Right lobe of liver (tissue), 4 donors: ENCODE data around the gene NEK1.

ENCODE experiments used
- POLR2A ChIP-seq: fragments of 450-650 bp; IDR thresholded peaks from one replicate; pipeline ENCODE4 v1.6.1; 2017; ENCODE audit warnings: antibody characterized with exemption, mild to moderate bottlenecking
- TF ChIP-seq, protein P1 (sequence below), 4 donors: fragments of 200-600 bp in 3 of 4; fragments of 450-650 bp in 1 of 4; IDR thresholded peaks; one replicate each; pipeline versions ENCODE4 v1.5.1 to v1.8.0; 2016 to 2022; ENCODE audit warnings: antibody characterized with exemption in 4 of 4, mild to moderate bottlenecking in 2 of 4
- donor health status: DM: no; HTN: no; CAD: no.
- donor health status: DM: no; HTN: no; CAD: no.
- donor health status: DM: no; HTN: yes; CAD: no.

DNA sequence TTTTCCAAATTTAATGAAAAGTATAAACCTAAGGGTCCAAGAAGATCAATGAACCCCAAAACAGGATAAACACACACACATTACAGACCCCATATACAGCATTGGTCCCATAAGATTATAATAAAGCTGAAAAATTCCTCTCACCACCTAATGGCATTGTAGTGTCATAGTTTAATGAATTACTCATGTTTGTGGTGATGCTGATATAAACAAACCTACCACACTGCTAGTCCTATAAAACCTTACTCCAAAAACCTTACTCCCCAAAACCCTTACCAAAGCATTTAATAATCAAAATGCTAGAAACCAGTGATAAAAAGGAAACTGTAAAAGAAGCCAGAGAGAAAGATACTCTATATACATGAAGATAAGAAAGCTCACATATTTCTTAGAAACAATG, 193.5 kb downstream of the NEK1 start:
- TF ChIP-seq, protein P1, sequence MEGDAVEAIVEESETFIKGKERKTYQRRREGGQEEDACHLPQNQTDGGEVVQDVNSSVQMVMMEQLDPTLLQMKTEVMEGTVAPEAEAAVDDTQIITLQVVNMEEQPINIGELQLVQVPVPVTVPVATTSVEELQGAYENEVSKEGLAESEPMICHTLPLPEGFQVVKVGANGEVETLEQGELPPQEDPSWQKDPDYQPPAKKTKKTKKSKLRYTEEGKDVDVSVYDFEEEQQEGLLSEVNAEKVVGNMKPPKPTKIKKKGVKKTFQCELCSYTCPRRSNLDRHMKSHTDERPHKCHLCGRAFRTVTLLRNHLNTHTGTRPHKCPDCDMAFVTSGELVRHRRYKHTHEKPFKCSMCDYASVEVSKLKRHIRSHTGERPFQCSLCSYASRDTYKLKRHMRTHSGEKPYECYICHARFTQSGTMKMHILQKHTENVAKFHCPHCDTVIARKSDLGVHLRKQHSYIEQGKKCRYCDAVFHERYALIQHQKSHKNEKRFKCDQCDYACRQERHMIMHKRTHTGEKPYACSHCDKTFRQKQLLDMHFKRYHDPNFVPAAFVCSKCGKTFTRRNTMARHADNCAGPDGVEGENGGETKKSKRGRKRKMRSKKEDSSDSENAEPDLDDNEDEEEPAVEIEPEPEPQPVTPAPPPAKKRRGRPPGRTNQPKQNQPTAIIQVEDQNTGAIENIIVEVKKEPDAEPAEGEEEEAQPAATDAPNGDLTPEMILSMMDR (IDR thresholded peaks at IDR 0.05) = no peak
- TF ChIP-seq POLR2A = no peak
